Measurements from ENCODE around the gene RASL11A. TPM values are rescaled to one million over a fixed set of nuclear protein-coding genes. Genes with fewer than 3 reads are reported as not detected.

Gene RASL11A
- total RNA-seq, 1 donor from 2014 or later: 2.1 TPM

DNA sequence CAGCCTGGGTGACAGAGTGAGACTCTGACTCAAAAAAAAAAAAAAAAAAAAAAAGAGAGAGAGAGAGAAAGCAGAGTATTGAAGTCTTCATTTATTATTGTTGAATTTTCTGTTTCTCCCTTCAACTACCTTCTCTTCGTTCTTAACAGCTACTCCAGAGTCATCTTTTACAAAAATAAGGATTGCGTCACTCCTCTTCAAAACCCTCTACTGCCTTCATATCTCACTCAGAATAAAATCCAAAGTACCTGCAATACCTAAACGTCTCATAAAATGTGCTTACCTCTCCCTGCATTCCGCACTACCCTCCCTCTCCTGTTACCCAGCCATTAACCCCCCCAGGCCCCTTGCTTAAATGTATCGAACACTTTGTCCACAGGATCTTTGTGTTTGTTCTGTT is 36.7 kb upstream of the RASL11A start:
- Mint-ChIP-seq H3K27me3 (ENCODE audit: unreplicated experiment) (no peaks in the 10 kb centered on the region), H3K36me3 (ENCODE audit: low read depth, unreplicated experiment) (no peaks in the 10 kb centered on the region), H3K4me1 (ENCODE audit: unreplicated experiment) (no peaks in the 10 kb centered on the region), H3K27ac (ENCODE audit: unreplicated experiment) (no peak overlapping the region), H3K9me3 (ENCODE audit: unreplicated experiment) (peaks cover 2% of the 10 kb centered on the region), H3K4me3 (ENCODE audit: unreplicated experiment) (no peak overlapping the region)
- TF ChIP-seq, protein P1, sequence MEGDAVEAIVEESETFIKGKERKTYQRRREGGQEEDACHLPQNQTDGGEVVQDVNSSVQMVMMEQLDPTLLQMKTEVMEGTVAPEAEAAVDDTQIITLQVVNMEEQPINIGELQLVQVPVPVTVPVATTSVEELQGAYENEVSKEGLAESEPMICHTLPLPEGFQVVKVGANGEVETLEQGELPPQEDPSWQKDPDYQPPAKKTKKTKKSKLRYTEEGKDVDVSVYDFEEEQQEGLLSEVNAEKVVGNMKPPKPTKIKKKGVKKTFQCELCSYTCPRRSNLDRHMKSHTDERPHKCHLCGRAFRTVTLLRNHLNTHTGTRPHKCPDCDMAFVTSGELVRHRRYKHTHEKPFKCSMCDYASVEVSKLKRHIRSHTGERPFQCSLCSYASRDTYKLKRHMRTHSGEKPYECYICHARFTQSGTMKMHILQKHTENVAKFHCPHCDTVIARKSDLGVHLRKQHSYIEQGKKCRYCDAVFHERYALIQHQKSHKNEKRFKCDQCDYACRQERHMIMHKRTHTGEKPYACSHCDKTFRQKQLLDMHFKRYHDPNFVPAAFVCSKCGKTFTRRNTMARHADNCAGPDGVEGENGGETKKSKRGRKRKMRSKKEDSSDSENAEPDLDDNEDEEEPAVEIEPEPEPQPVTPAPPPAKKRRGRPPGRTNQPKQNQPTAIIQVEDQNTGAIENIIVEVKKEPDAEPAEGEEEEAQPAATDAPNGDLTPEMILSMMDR (IDR thresholded peaks at IDR 0.05; ENCODE audit: unreplicated experiment): no peak
- no peak for DNase-seq (ENCODE audit: low spot score)

DNA sequence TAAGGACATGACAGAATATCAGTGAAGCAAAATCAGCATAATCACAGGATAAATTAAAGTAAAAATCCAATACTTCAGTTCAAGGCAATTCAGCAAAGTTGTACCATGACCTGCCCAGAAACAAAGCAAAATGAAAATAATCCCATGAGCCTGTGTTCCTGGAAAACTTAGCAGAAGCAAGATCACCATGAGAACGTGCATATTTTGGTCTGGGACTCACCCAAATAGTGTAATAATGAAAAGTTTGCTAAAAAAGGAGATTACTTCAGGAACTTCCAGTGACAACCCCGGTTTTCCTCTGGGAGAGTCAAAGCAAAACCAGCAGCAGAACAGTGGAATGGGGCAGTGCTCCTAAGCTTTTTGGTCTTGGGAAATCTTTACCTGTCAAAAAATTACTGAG is 34.2 kb upstream of the RASL11A start:
- Mint-ChIP-seq H3K4me3 (ENCODE audit: unreplicated experiment) (no peak overlapping the region), H3K27me3 (ENCODE audit: unreplicated experiment) (no peaks in the 10 kb centered on the region), H3K27ac (ENCODE audit: unreplicated experiment) (no peak overlapping the region), H3K36me3 (ENCODE audit: low read depth, unreplicated experiment) (no peaks in the 10 kb centered on the region), H3K9me3 (ENCODE audit: unreplicated experiment) (no peaks in the 10 kb centered on the region), H3K4me1 (ENCODE audit: unreplicated experiment) (no peaks in the 10 kb centered on the region)
- DNase-seq (ENCODE audit: low spot score): no peak
- TF ChIP-seq, protein P1 (IDR thresholded peaks at IDR 0.05; ENCODE audit: unreplicated experiment): no peak

DNA sequence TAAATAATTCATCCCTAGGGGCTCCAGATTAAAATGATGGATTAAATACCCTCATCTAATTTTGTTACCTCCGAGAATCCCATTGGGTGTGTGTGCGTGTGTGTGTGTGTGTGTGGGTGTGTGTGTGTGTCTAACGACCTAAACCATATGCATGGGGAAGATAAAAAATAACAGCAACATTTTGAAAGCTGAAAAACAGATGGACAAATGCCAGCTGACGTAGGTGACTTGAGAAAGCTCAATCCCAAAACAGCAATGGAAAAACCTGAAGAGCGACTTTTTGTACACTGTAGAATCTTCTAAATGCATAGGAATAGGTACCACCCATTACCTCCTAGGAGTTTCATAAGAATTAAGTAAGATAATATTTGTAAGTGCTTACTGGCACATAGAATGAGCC is 27.9 kb upstream of the RASL11A start:
- TF ChIP-seq, protein P1 (IDR thresholded peaks at IDR 0.05; ENCODE audit: unreplicated experiment): no peak
- H3K9me3 Mint-ChIP-seq (ENCODE audit: unreplicated experiment): no peaks in the 10 kb centered on the region
- no peak for DNase-seq (ENCODE audit: low spot score)
- no peaks in the 10 kb centered on the region for H3K27me3 Mint-ChIP-seq (ENCODE audit: unreplicated experiment)
- no peaks in the 10 kb centered on the region for H3K36me3 Mint-ChIP-seq (ENCODE audit: low read depth, unreplicated experiment)
- no peak overlapping the region for H3K27ac Mint-ChIP-seq (ENCODE audit: unreplicated experiment)
- H3K4me3 Mint-ChIP-seq (ENCODE audit: unreplicated experiment): no peak overlapping the region
- no peaks in the 10 kb centered on the region for H3K4me1 Mint-ChIP-seq (ENCODE audit: unreplicated experiment)

DNA sequence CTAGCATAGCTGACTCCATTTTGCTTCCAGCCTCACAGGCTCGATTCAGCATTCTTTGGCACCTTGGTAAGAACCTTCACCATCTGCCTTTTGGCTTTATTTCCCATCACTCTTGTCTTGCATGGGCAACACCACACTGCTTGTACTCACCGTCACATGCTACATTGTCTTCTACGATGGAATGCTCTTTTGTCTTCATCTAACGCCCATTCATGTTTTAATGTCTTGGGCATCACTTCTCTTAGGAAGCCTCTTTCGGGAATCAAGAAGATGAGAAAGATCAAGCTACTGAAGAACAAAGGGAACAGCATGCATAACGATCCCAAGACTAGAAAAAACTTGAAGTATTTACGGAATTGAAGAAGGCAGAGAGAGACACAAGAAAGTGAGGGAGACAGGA is 25.0 kb upstream of the RASL11A start:
- no peak for DNase-seq (ENCODE audit: low spot score)
- Mint-ChIP-seq H3K27me3 (ENCODE audit: unreplicated experiment) (no peaks in the 10 kb centered on the region), H3K36me3 (ENCODE audit: low read depth, unreplicated experiment) (no peaks in the 10 kb centered on the region), H3K4me1 (ENCODE audit: unreplicated experiment) (peaks cover 2% of the 10 kb centered on the region), H3K4me3 (ENCODE audit: unreplicated experiment) (no peak overlapping the region), H3K27ac (ENCODE audit: unreplicated experiment) (no peak overlapping the region), H3K9me3 (ENCODE audit: unreplicated experiment) (no peaks in the 10 kb centered on the region)
- TF ChIP-seq, protein P1 (IDR thresholded peaks at IDR 0.05; ENCODE audit: unreplicated experiment): no peak

DNA sequence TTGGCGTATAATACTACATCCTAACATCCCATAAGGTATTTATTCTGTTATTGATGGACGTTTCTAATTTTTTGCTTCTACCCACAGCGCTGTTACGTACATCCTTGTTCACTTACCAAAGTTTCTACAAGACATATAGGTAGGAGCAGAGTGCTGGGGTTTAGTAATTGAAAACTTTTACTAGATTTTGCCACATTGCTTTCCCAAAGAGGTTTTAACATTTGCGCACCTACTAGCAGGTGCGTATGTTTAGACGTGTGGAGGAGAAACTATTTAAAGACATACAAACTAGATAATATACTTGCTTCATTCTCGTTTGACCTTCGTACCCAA is 19.8 kb upstream of the RASL11A start:
- no peak for DNase-seq (ENCODE audit: low spot score)
- Mint-ChIP-seq H3K36me3 (ENCODE audit: low read depth, unreplicated experiment) (peaks cover 10% of the 10 kb centered on the region), H3K9me3 (ENCODE audit: unreplicated experiment) (no peaks in the 10 kb centered on the region), H3K4me1 (ENCODE audit: unreplicated experiment) (peaks cover 24% of the 10 kb centered on the region), H3K27me3 (ENCODE audit: unreplicated experiment) (peaks cover 3% of the 10 kb centered on the region), H3K4me3 (ENCODE audit: unreplicated experiment) (peak overlapping the region; percentile 98), H3K27ac (ENCODE audit: unreplicated experiment) (peak overlapping the region; percentile 98)
- TF ChIP-seq, protein P1 (IDR thresholded peaks at IDR 0.05; ENCODE audit: unreplicated experiment): no peak
